ENCODE results near the gene PROX2.

Gene PROX2

DNA sequence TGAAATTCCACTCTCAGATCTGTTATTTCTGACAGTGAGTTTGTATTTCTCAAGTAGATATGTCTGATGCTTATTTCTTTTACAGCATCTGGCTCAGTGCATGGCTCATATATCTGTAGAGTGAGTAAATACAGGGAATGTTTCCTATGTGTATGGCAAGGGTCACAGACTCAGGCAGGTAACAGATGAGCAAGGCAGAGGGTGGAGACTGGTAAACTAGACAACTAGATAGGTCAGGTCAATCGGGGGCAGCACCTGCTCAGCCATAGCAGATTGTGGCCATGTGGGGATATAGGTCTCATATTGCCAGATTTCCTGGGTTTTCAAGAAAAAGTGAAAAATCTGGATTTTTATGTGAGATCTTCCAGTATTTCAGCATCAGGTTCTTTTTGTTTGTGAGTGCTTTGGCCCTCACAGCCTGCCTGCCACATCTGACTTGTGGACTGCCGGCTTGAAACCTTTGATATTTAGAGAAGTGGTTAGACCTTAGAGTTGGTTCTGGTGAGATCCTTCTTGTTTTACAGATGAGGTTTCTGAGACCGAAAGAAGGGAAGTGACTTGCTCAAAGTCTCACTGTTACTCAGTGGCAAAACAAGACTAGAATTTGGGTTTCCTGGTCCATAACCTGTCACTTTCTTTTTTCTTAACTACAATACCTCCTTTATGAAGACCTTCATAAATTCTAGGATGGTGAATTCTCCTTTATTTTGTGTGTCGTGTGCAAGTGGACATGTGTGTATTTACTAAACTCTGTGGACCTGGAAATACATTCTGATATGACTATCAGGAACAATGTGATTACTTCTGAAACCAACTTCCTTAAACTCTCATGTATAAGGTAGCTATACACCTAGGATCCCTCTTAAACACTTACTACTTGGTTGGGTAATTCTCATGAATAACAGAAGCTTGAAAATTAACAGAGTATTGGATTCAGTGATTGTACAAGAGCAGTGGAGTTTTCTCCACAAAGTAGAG is 34.4 kb downstream of the PROX2 start:
- no peak for DNase-seq

DNA sequence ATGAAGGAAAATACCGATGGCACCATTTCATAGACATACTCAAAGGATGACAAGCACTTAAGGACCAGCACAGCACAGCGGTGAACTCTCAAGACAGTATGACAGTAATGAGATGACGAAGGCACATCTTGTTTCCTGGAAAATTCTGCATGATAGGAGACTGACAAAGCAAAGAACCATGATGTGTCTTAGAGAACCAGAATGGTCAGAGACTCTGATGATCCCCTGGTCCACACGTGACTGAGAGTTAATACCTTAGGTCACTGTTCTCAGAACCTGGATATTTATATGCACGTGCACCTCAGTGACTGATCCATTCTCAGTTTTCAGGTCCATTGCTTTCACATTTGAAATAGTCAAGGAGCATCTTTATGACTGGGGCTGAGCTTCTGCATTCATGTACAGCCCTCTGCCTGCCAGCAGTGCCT is 35.3 kb downstream of the PROX2 start:
- DNase-seq = no peak

DNA sequence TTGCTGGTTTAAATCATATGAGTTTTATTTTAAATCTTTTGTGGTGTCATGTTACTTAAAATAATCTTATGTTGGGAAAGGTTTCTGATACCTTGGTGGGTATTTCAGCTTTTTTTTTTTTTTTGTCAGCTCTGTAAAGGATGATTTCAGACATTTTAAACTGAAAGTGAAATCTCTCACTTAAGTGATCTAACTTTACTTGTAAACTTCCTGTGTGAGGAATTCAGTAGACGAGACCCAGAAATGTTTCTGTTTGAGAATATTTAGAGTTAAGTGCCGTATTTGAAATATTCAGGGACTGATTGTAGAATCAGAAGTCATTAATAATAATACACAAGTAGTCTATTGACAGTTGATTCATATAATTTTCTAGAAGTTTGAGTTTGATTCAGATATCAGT is 37.8 kb downstream of the PROX2 start:
- DNase-seq = no peak

DNA sequence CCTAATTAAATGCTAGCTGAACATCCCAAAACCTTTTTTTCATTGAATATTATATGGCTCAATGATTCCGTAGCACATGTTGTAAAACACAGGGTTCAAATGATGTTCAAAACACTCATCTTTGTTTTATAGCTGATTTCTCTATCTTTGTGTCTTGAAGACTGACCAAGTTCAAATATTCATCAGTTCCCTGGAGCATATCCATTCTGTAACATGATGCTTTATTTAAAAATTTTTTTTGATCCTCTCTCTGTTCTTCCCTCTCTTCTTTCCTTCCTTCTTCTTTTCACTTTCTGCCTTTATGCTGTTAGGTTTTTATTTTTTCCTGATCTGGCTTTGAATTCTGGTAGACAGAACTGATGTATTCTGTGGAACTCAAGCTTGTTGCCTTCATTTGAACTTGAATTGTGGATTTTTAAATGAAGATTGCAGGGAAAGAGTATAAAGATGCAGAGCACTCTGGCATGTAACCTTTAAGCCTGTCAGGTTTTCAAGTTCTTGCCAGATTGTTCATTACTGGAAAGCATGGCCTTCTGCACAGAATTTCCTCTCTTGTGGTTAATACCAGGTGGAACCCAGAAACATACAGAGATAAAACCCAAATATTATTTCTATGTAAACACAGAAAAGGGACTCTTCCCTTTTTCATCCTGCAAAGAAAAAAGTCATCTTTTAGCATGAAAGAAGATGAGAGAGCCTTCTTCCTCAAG is 39.5 kb downstream of the PROX2 start:
- DNase-seq = no peak

DNA sequence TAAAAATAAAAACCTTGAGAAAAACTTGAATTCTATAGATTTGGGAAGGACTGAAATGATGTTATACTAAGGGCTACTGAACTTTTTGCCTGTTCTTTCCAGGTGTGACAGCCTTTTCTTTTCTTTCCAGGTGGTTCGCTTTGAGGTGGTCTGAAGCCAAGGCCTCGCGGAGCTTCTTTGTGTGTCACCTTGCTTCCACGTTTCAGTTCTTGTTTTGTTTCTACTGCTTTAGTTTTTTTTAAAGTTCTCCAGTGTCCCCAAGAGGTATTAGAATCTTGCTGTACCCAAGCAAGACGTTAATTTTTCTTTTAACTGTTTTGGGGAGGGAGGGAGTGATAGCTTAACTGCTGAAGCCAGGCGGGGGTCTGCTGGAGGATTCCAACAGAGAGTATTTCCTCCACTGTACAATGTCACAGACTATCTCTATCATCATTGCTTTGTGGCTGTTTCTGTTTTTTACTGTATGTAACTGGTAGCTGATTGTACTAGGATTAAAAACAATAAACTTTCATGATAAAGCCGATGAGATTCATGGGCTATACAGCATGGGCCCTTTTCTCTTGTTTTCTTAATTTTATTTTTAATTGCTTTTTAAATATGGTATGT is 40.2 kb downstream of the PROX2 start:
- no peak for DNase-seq

DNA sequence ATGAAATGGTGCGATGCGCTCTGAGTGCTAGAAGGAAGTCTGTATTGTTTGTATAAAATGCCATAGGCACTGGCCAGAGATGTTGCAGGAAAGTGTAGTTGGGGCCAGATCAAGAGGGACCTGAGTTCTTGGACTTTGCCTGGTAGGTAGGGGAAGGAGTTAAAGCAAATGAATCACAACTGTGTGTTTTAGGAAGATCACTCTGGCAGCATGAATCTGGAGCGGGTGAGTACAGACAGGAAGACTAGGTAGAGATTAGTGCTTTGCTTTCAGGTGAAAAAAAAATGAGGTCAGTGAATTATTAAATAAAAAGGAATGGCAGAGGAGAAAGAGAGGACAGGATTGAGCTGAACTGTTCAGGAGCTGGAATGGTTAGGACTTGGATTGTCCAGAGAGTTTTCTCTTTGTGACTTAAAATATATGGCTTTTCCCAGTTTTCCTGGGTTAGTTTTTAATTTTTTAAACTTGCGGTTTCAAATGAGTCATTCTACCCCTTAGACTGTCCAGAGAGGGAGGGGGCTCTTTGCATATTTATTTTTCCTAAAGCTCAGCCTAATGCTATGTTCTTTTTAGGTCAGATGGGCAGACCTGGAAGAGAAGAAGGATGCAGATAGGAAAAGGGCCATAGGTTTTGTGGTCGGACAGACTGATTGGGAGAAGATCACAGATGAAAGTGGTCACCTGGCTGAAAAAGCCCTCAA is 41.1 kb downstream of the PROX2 start:
- no peak for DNase-seq

DNA sequence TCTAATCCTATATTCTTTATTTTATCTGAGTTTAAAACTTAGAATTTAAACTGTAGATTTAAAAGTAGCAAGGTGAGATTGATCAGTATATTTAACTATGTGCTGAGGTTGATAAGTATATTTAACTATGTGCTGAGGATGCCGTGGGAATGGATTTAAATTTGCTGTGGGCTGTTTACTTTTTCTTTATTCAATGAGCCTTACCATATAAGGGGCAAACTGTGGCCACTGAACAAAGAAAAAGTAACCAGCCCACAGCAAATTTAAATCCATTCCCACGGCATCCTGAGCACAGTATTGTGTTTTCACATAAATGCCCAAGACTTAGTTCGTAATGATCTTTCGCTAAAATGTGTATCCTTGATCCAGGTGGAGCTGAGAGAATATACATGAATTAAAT is 43.1 kb downstream of the PROX2 start:
- DNase-seq = no peak

DNA sequence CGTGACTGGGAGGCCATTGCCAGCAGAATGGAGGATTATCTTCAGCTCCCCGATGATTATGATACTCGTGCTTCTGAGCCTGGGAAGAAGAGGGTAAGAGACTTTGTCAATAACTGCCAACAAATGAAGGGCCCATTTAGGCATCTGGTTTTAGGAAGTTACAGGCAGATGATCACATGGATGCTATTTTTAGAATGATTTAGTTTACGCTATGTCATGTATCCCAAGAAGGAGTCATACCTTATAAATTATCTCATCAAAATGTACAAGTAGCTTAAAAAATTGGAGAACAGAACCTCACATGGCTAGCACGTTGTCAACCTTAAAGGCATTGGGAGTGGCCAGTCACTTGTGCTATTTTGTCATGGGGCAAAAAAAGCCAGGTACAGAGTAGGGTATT is 46.7 kb downstream of the PROX2 start:
- DNase-seq = no peak

DNA sequence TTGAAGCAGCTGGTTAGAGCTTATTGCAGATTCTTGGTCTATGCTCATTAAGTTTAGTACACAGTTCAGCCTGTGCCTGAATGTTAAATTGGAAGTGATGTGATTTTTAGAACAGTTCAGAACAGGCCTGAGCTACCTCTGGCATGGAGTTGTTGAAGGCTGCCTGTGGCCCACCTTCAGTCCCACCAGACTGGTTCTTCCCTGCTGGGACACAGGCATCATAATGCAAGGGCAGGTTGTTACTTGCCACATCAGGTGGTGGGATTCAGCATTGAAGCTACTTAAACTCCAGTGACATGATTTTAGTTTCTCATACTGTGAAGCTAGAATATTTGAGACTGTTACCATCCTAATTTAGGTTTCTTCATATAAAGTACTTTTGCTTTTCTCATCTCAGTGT is 49.4 kb downstream of the PROX2 start:
- DNase-seq = no peak

Measured in NCI-H1105 (cell line).